Measurements from ENCODE around the gene NDUFC2.

DNA sequence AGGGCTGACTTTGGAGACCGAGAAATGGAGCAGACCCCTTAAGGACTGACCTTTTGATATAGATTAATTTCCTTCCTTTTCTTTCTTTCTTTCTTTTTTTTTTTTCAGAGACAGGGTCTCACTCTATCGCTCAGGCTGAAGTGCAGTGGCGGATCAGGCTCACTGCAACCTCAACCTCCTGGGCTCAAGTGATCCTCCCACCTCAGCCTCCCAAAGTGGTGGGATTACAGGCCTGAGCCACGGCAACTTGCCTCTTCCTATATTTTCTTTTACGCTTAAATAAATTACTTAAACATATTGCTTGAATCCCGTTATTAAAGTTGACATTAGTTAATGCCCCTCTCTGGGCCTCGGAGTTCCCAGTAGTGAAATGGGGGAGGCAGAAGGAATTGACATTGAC, 56.2 kb downstream of the NDUFC2 start:
- no peak for TF ChIP-seq CTCF (conservative IDR thresholded peaks at IDR 0.05)
- TF ChIP-seq ZFX (IDR thresholded peaks at IDR 0.05): no peak
